Measurements from ENCODE around the gene HMGXB4. TPM values are rescaled to one million over a fixed set of nuclear protein-coding genes. Genes with fewer than 3 reads are reported as not detected.

HMGXB4 gene
- total RNA-seq, 2 donors from 2014 or later: 18.6 to 23.9 TPM

GRCh38 chr22:35315855-35316745 is 58.8 kb downstream of the HMGXB4 start:
- H3K4me1 ChIP-seq: peaks cover 27% of the 10 kb centered on the region
- H3K36me3 ChIP-seq: no peaks in the 10 kb centered on the region
- TF ChIP-seq CTCF (IDR thresholded peaks at IDR 0.05): no peak
- no peaks in the 10 kb centered on the region for H3K9me3 ChIP-seq
- DNase-seq: no peak
- no peak overlapping the region for H3K9ac ChIP-seq (ENCODE audit: low read depth in 2 of 2, low read length in 2 of 2)
- no peak overlapping the region for H3K27ac ChIP-seq
- H3K27me3 ChIP-seq: no peaks in the 10 kb centered on the region
- intact Hi-C loops (cut with DNase I): no loop called here
- H3K4me3 ChIP-seq: no peak overlapping the region

GRCh38 chr22:35316751-35317150 is 59.5 kb downstream of the HMGXB4 start:
- Histone ChIP-seq H3K4me3 (no peak overlapping the region), H3K9me3 (no peaks in the 10 kb centered on the region), H3K36me3 (peaks cover 2% of the 10 kb centered on the region), H3K4me1 (peaks cover 21% of the 10 kb centered on the region), H3K9ac (ENCODE audit: low read depth in 2 of 2, low read length in 2 of 2) (no peak overlapping the region), H3K27me3 (no peaks in the 10 kb centered on the region), H3K27ac (no peak overlapping the region)
- TF ChIP-seq CTCF (IDR thresholded peaks at IDR 0.05): no peak
- no peak for DNase-seq
- intact Hi-C loops (cut with DNase I): no loop called here

GRCh38 chr22:35317680-35318290 is 60.5 kb downstream of the HMGXB4 start:
- no peaks in the 10 kb centered on the region for H3K27me3 ChIP-seq
- intact Hi-C loops (cut with DNase I): no loop called here
- no peak for DNase-seq
- no peak overlapping the region for H3K9ac ChIP-seq (ENCODE audit: low read depth in 2 of 2, low read length in 2 of 2)
- no peak for TF ChIP-seq CTCF (IDR thresholded peaks at IDR 0.05)
- no peaks in the 10 kb centered on the region for H3K9me3 ChIP-seq
- peaks cover 3% of the 10 kb centered on the region for H3K36me3 ChIP-seq
- no peak overlapping the region for H3K27ac ChIP-seq
- no peak overlapping the region for H3K4me3 ChIP-seq
- H3K4me1 ChIP-seq: peaks cover 19% of the 10 kb centered on the region

- Histone ChIP-seq H3K4me1 (peaks cover 13% of the 10 kb centered on the region), H3K9me3 (no peaks in the 10 kb centered on the region), H3K9ac (ENCODE audit: low read depth in 2 of 2, low read length in 2 of 2) (no peak overlapping the region), H3K4me3 (no peak overlapping the region), H3K27ac (no peak overlapping the region), H3K36me3 (peaks cover 4% of the 10 kb centered on the region), H3K27me3 (no peaks in the 10 kb centered on the region)
- DNase-seq: no peak
- no peak for TF ChIP-seq CTCF (IDR thresholded peaks at IDR 0.05)
- intact Hi-C loops (cut with DNase I): no loop called here
Measured at GRCh38 chr22:35318346-35319215, 61.3 kb downstream of the HMGXB4 start.

- Histone ChIP-seq H3K27me3 (no peaks in the 10 kb centered on the region), H3K27ac (no peak overlapping the region), H3K9ac (ENCODE audit: low read depth in 2 of 2, low read length in 2 of 2) (no peak overlapping the region), H3K9me3 (no peaks in the 10 kb centered on the region), H3K4me1 (peaks cover 8% of the 10 kb centered on the region), H3K36me3 (peaks cover 10% of the 10 kb centered on the region), H3K4me3 (no peak overlapping the region)
- intact Hi-C loops (cut with DNase I): no loop called here
- no peak for DNase-seq
- TF ChIP-seq CTCF (IDR thresholded peaks at IDR 0.05): no peak
Measured at GRCh38 chr22:35319244-35319985, 62.1 kb downstream of the HMGXB4 start.

Data from colonic mucosa (tissue), 4 donors.